GM21528 (cell line): ENCODE results near the gene MAGI2.

ENCODE experiments used
- ATAC-seq: cut with Tn5 transposase; IDR thresholded peaks from one replicate; pipeline ENCODE4 v1.9.1; 2021; ENCODE audit warnings: mild to moderate bottlenecking, moderate library complexity; ENCODE audit not compliant: unreplicated experiment, low FRiP score

The MAGI2 gene

DNA sequence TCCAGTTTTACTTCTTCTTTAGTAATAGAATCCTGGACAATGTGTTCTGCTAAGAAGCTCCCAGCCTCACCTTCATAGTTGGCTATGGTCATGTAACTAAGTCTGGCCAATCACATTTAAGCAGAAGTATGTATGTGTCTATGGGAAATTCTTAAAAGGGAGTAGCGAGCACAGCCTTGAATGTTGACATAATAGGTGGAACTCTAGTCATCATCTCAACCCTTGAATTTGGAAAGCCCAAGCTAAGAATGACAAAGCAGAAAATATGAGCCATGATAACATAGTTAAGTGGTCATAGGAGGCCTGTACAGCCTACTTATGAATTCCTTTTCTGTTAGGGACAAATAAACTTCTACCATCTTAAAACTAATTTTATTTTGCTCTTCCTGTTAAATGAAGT lies 134.1 kb downstream of the MAGI2 start:
- ATAC-seq = no peak

DNA sequence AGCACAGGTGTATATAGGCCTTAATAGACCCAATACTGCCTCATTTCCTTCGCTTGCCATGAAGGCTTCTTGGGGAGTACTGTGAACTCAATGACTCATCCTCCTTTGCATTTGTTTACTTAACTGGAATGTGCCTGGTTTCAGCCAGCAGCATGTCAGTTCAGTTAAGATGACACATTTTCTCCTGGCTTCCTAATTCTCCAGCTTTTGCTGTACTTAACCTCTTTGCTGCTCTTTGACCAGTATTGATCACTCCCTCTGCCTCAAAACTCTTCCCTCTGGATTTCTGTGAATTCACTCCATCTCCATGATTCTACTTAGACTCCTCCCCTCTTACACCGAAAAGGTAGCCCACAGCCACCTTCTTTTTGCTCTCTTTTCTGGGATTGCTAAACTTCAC lies 135.7 kb downstream of the MAGI2 start:
- ATAC-seq = no peak

DNA sequence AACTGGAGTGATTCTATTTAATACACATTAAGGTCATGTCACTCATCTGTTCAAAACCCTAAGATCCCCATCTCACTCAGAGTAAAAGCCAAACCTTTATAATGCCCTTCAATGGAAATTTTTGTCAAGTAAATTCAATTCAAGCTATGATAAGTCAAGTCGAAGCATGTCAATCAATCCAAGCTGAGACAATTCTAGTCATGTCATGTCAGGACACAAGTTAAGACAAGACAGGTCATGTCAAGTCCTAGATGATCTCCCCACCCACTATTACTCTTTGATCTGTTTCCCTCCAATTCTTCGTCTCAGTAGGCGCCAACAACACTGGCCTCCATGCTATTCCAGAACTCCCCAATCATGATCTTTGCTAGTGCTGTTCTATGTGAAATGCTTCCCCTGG lies 141.4 kb downstream of the MAGI2 start:
- ATAC-seq = no peak

- no peak for ATAC-seq
These were observed 145.3 kb downstream of the MAGI2 start for GRCh38 chr7:79308192-79308591.

- ATAC-seq = no peak
These were observed 146.1 kb downstream of the MAGI2 start for GRCh38 chr7:79307376-79307775.

GRCh38 chr7:79304711-79305110 lies 148.8 kb downstream of the MAGI2 start:
- ATAC-seq = no peak

GRCh38 chr7:79302293-79302692 lies 151.2 kb downstream of the MAGI2 start:
- ATAC-seq = no peak

- no peak for ATAC-seq
These were observed 152.0 kb downstream of the MAGI2 start for GRCh38 chr7:79301419-79301818.

GRCh38 chr7:79300573-79300972 lies 152.9 kb downstream of the MAGI2 start:
- no peak for ATAC-seq

- ATAC-seq = no peak
These were observed 155.2 kb downstream of the MAGI2 start for GRCh38 chr7:79298145-79298760.

- ATAC-seq = no peak
These were observed 156.7 kb downstream of the MAGI2 start for GRCh38 chr7:79296553-79297320.

DNA sequence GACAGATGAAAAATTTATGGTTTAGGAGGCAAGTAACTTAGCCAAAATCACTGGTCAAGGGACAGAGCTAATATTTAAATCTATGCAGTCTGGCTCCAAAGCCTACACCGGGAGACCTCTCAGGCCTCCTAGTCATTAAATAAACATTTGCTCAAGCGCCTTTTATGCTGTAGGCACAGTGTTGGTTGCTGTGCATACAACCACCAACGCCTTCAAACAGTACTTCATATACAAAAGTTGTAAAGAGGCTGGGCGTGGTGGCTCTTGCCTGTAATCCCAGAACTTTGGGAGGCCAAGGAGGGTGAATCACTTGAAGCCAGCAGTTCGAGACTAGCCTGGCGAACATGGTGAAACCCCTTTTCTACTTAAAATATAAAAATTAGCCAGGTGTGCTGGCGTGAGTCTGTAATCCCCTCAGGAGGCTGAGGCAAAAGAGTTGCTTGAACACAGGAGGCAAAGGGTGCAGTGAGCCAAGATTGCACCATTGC lies 159.8 kb downstream of the MAGI2 start:
- ATAC-seq = no peak

GRCh38 chr7:79292834-79293233 lies 160.6 kb downstream of the MAGI2 start:
- no peak for ATAC-seq

DNA sequence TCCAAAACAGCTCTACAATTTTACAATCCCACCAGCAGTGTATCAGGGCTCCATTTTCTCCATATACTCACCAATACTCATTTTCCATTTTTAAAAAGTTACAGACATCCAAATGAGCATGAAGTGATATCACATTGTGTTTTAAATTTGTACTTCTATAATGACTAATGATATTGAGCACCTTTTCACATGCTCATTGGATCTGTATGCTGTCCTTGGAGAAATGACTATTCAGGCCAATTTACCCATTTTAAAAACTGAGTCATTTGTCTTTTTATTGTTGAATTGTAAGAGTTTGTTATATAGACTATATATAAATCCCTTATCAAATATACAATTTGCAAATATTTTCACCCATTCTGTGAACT lies 162.0 kb downstream of the MAGI2 start:
- no peak for ATAC-seq

DNA sequence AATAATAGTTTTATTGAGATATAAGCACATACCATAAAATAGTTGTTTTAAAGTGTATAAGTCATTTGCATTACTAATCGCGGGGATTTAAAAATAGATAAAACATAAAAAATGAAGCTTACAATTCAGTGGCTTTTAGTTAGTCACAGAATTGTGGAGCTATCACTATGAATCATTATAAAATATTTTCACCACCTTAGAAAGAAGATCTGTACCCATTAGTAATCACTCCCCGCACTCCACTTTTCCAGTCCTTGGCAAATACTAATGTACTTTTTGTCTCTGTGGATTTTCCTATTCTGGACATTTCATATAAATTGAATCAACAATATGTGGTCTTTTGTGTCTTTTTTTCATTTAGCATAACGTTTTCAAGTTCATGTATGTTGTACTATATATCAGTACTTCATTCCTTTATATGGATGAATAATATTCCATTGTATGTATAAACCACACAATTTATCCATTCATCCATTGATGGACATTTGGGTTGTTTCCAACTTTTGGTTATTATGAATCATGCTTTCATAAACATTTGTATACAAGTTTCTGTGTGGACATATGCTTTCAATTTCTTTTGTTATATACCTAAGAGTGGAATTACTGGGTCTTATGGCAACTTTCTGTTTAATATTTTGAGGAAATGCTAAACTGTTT lies 162.5 kb downstream of the MAGI2 start:
- ATAC-seq = no peak

DNA sequence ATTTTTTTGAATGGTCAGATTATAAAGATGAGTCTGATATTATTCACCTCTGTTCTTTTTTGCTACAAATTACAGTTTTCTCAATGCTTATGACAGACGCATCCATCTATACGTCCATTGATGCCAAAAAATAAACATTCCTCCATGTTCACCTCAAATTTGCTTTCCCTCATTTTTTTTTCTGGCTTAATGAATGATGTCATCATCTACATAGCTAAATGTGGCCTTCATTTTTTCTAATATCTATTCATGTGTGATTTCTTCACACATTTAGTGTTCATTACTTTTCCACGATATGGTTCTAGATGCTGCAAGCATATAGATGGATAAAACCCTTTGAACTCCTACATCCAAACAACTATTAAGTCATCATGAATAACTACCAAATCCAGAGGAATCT lies 163.1 kb downstream of the MAGI2 start:
- ATAC-seq = no peak

GRCh38 chr7:79288655-79289054 lies 164.8 kb downstream of the MAGI2 start:
- no peak for ATAC-seq

DNA sequence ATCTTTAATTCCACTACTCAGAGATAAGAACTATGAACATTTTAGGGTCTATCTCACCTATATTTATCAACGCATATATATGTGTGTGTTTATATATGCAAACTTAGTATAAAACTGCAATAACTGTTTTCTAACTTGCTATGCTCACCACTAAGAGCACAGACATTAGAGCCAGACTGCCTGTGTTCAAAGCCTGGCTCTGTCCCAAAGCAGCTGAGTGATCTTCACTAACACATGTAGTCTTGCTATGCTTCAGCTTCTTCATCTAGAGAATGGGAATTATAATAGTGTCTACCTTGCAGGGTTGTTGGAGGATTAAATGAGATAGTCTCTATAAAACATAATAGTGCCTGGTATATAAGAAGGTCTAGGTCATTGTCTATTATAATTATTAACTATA lies 165.5 kb downstream of the MAGI2 start:
- ATAC-seq = no peak

- ATAC-seq = no peak
These were observed 167.3 kb downstream of the MAGI2 start for GRCh38 chr7:79286181-79286580.

- ATAC-seq = no peak
These were observed 167.7 kb downstream of the MAGI2 start for GRCh38 chr7:79285756-79286155.

- ATAC-seq = no peak
These were observed 169.3 kb downstream of the MAGI2 start for GRCh38 chr7:79284211-79284610.
